Measurements from ENCODE around the gene ZNF326. TPM values are rescaled to one million over a fixed set of nuclear protein-coding genes. Genes with fewer than 3 reads are reported as not detected.

Gene ZNF326
- total RNA-seq, 1 experiment from 2014 or later, result 39.0 TPM

GRCh38 chr1:89965193-89965768, 29.6 kb upstream of the ZNF326 start:
- no peak overlapping the region for H2AK5ac ChIP-seq (ENCODE audit: insufficient read length, low read length)
- H3K4me1 Mint-ChIP-seq, result no peaks in the 10 kb centered on the region
- H3K79me1 ChIP-seq (ENCODE audit: insufficient read depth, low read depth, low read length, poor library complexity, severe bottlenecking), result no peaks in the 10 kb centered on the region
- H3K23me2 ChIP-seq (ENCODE audit: insufficient read length, low read depth, low read length, poor library complexity, severe bottlenecking), result no peaks in the 10 kb centered on the region
- H3K79me2 ChIP-seq (ENCODE audit: insufficient read depth, low read length), result no peaks in the 10 kb centered on the region
- no peak overlapping the region for H3K4me2 ChIP-seq (ENCODE audit: insufficient read depth, insufficient read length, low read length)
- no peak overlapping the region for H3T11ph ChIP-seq (ENCODE audit: low read length)
- H2BK12ac ChIP-seq (ENCODE audit: insufficient read length, low read depth, low read length), result no peak overlapping the region
- no peaks in the 10 kb centered on the region; the same call in 1 of the 2 replicates for H3K27me3 Mint-ChIP-seq (ENCODE audit: low read depth)
- no peak overlapping the region for H3K4ac ChIP-seq (ENCODE audit: low read depth, low read length)
- no peak overlapping the region for H4K91ac ChIP-seq (ENCODE audit: insufficient read length, low read depth, low read length)
- H3K27me3 ChIP-seq (ENCODE audit: insufficient read depth, low read length), result no peaks in the 10 kb centered on the region
- no peaks in the 10 kb centered on the region; a peak in 1 of 5 replicates for H3K9me3 Mint-ChIP-seq
- no CpG with 5 or more reads among the region's 4 CpGs for WGBS (ENCODE audit: extremely low coverage, insufficient read length, low lambda C conversion rate)
- no peak for DNase-seq
- H2BK120ac ChIP-seq (ENCODE audit: low read depth, low read length, poor library complexity, severe bottlenecking), result no peak overlapping the region
- no peak overlapping the region for H4K8ac ChIP-seq (replicated peaks; ENCODE audit: insufficient read length, low read depth, low read length)
- no peak overlapping the region for H3K27ac ChIP-seq (ENCODE audit: insufficient read length, low read depth, low read length)
- peaks cover 0 to 2% (median 0%) of the 10 kb centered on the region in 3 experiments; a peak in 1 of 7 replicates for H3K36me3 Mint-ChIP-seq (ENCODE audit: insufficient read depth in 1 of 3, low read depth in 3 of 3)
- H4K20me1 ChIP-seq (ENCODE audit: control insufficient read depth, insufficient read depth, insufficient read length), result no peaks in the 10 kb centered on the region
- H3K9ac ChIP-seq (ENCODE audit: extremely low read depth, insufficient read length, low read length), result no peak overlapping the region
- H2BK15ac ChIP-seq (ENCODE audit: low read depth, low read length), result no peak overlapping the region
- TF ChIP-seq CTCF (conservative IDR thresholded peaks at IDR 0.05), result no peak
- no peak overlapping the region for H3K23ac ChIP-seq (ENCODE audit: insufficient read length, low read depth, low read length)
- no peak overlapping the region for H4K5ac ChIP-seq (ENCODE audit: insufficient read length, low read depth, low read length)
- no peak overlapping the region for H2AFZ ChIP-seq (ENCODE audit: low read length)
- H3K18ac ChIP-seq (ENCODE audit: insufficient read length, low read depth, low read length), result no peak overlapping the region
- no peaks in the 10 kb centered on the region for H3K4me1 ChIP-seq (ENCODE audit: insufficient read depth, low read length)
- no peak overlapping the region for H3K56ac ChIP-seq (ENCODE audit: insufficient read length, low read depth, low read length)
- H3K27ac Mint-ChIP-seq, result no peak overlapping the region
- no peaks in the 10 kb centered on the region for H3K9me3 ChIP-seq (ENCODE audit: control insufficient read depth, low read depth, low read length)
- no peak overlapping the region for H2BK5ac ChIP-seq (ENCODE audit: insufficient read length, low read length)
- no peak overlapping the region for H3K4me3 Mint-ChIP-seq
- no peak overlapping the region for H3K14ac ChIP-seq (ENCODE audit: insufficient read depth, low read length)
- H2BK20ac ChIP-seq (ENCODE audit: low read depth, low read length, poor library complexity, severe bottlenecking), result no peak overlapping the region

Data from H9 (cell line).